ENCODE measurements around the gene RHOT2. TPM values are rescaled to one million over a fixed set of nuclear protein-coding genes. Genes with fewer than 3 reads are reported as not detected.

Gene RHOT2
- total and polyA plus RNA-seq, 9 of the 15 experiments (the other 6 are each of a cell fraction or from before 2014, with no cell fraction given): 5.0 to 373 (median 112) TPM

GRCh38 chr16:640614-641013, 27.3 kb upstream of the RHOT2 start:
- ChIA-PET CTCF (ENCODE audit: low intra/inter-chr PET ratio) (no interaction called here), POLR2A (no interaction called here)
- intact Hi-C loops (cut with micrococcal nuclease) (loop anchor here (1.0 kb wide), 1 partner anchor 50 kb away; the partner anchor contains the start of gene RAB40C), in situ Hi-C loops (cut with MboI) (no loop called here)
- H3K9me3 ChIP-seq (replicated peaks; ENCODE audit: control insufficient read depth, insufficient read depth, low read depth, low read length): no peaks in the 10 kb centered on the region
- H3K4me3 ChIP-seq: peak overlapping the region; percentile 89
- FAIRE-seq (no peak), DNase-seq (ENCODE audit: extremely low read depth in 1 of 4, low spot score in 3 of 4) (no peak), ATAC-seq (no peak)
- no peaks in the 10 kb centered on the region for H4K20me1 ChIP-seq (replicated peaks; ENCODE audit: control insufficient read depth, insufficient read depth, low read length)
- BruUV-seq (replicated peaks): no TSS peak
- peaks cover 15 to 81% of the 10 kb centered on the region in 2 experiments; a peak in 4 of 5 replicates for H3K4me1 ChIP-seq (replicated peaks in 1 of 2; ENCODE audit: control insufficient read depth in 2 of 2, insufficient read depth in 2 of 2, low read length in 2 of 2)
- H3K27me3 ChIP-seq (ENCODE audit: control insufficient read depth in 2 of 2, insufficient read depth in 2 of 2, low read length in 2 of 2): no peaks in the 10 kb centered on the region
- peak overlapping the region in 1 of 2 experiments; percentile 99; a peak in 2 of 4 replicates for H3K9ac ChIP-seq (ENCODE audit: insufficient read depth in 1 of 2, low read depth in 2 of 2, low read length in 2 of 2)
- H3K4me2 ChIP-seq (ENCODE audit: insufficient read depth, low read length): no peak overlapping the region
- WGBS (ENCODE audit: insufficient coverage, low coverage, missing lambda C conversion rate): 56% methylated on average over 2 of the region's 5 CpGs
- no peaks in the 10 kb centered on the region for H3K9me1 ChIP-seq (ENCODE audit: control insufficient read depth, insufficient read depth, low read length)
- peaks cover 23% of the 10 kb centered on the region; the same call in 1 of the 3 replicates for H3K36me3 ChIP-seq (ENCODE audit: control insufficient read depth, insufficient read depth, low read length)
- H3K27ac ChIP-seq (ENCODE audit: extremely low read depth, low read depth, low read length): peak overlapping the region; percentile 94; the same call in 1 of the 3 replicates
- no peak overlapping the region for H2AFZ ChIP-seq (ENCODE audit: low read depth, low read length)
- H3K79me2 ChIP-seq (ENCODE audit: control insufficient read depth, insufficient read depth, low read length): peaks cover 58% of the 10 kb centered on the region
- TF ChIP-seq SIX5 (IDR thresholded peaks at IDR 0.05; ENCODE audit: borderline replicate concordance in 1 of 2, insufficient read depth in 1 of 2, low read depth in 1 of 2, low read length in 2 of 2) (no peak), BCLAF1 (IDR thresholded peaks at IDR 0.05; ENCODE audit: borderline replicate concordance in 1 of 2, control insufficient read depth in 1 of 2, low read depth in 2 of 2, low read length in 1 of 2) (no peak), ZNF77 (CRISPR knock-in tag; IDR thresholded peaks at IDR 0.05) (no peak), THAP7 (CRISPR knock-in tag; IDR thresholded peaks at IDR 0.05) (no peak), CUX1 (CRISPR knock-in tag; IDR thresholded peaks at IDR 0.05) (no peak), IRF9 (tag; IDR thresholded peaks at IDR 0.05) (no peak), ID3 (CRISPR knock-in tag; IDR thresholded peaks at IDR 0.05) (no peak), ID3 (tag; IDR thresholded peaks at IDR 0.05) (no peak)

All from K562 (cell line).